Stimulated activated CD4-positive, alpha-beta T cell treated with anti-CD3 and anti-CD28 coated beads, Interleukin-1b, Interleukin-23, amount 100 ng/mL, for 4 hours (primary cell): ENCODE data around the gene CTSK.

Source experiments
- DNase-seq, 2 donors: peaks; one replicate each; pipeline ENCODE4 v3.0.0-alpha.2; 2020; ENCODE audit warnings: low read depth in 2 of 2

The CTSK gene

GRCh38 chr1:150762552-150762951 lies 45.5 kb downstream of the CTSK start:
- DNase-seq, result no peak

- DNase-seq, result no peak
Measured at GRCh38 chr1:150761801-150762200, 46.3 kb downstream of the CTSK start.

- no peak for DNase-seq
Measured at GRCh38 chr1:150760013-150760412, 48.0 kb downstream of the CTSK start.

GRCh38 chr1:150753416-150753815 lies 54.6 kb downstream of the CTSK start:
- no peak for DNase-seq

- no peak for DNase-seq
Measured at GRCh38 chr1:150751443-150751842, 56.6 kb downstream of the CTSK start.

- DNase-seq, result no peak
Measured at GRCh38 chr1:150749720-150750311, 58.2 kb downstream of the CTSK start.

GRCh38 chr1:150748878-150749719 lies 59.0 kb downstream of the CTSK start:
- no peak for DNase-seq
